HL-60/S4 (cell line): ENCODE data around the gene MCU.
"Not testable (repeated sequence)": the region's sequence is repeated elsewhere in the genome, so short reads cannot be mapped to it uniquely, and the experiment has no call there.

Source experiments
- in situ Hi-C: fragments of 300-500 bp; cut with MboI; formaldehyde crosslinking; loops from 2 replicates; pipeline ENCODE4 v1.14.3; 2022; ENCODE audit warnings: low sequenced_read_pairs

MCU gene

GRCh38 chr10:72686430-72686829 is 5.5 kb upstream of the MCU start:
- in situ Hi-C loops = loop anchor here (10.0 kb wide), 1 partner anchor 312 kb away; no protein-coding TSS in a partner anchor

- in situ Hi-C loops = loop anchor here (10.0 kb wide), 1 partner anchor 312 kb away; no protein-coding TSS in a partner anchor
Measured at GRCh38 chr10:72687035-72687434, 4.9 kb upstream of the MCU start.

GRCh38 chr10:72688208-72688651 is 3.7 kb upstream of the MCU start:
- in situ Hi-C loops = loop anchor here (10.0 kb wide), 1 partner anchor 313 kb away; no protein-coding TSS in a partner anchor

GRCh38 chr10:72689660-72690059 is 2.3 kb upstream of the MCU start:
- in situ Hi-C loops = loop anchor here (10.0 kb wide), 2 partner anchors 145 to 315 kb away; no protein-coding TSS in a partner anchor

GRCh38 chr10:72690071-72690755 is 1.7 kb upstream of the MCU start:
- in situ Hi-C loops = loop anchor here (10.0 kb wide), 1 partner anchor 145 kb away; no protein-coding TSS in a partner anchor

- in situ Hi-C loops = loop anchor here (10.0 kb wide), 1 partner anchor 143 kb away; no protein-coding TSS in a partner anchor
Measured at GRCh38 chr10:72691470-72691862, 477 bp upstream of the MCU start.

- in situ Hi-C loops = loop anchor here (10.0 kb wide), 1 partner anchor 142 kb away; no protein-coding TSS in a partner anchor
Measured at GRCh38 chr10:72692744-72692993, 726 bp downstream of the MCU start.

GRCh38 chr10:72692994-72693781 is 1.2 kb downstream of the MCU start:
- in situ Hi-C loops = loop anchor here (10.0 kb wide), 1 partner anchor 142 kb away; no protein-coding TSS in a partner anchor

- in situ Hi-C loops = loop anchor here (10.0 kb wide), 1 partner anchor 140 kb away; no protein-coding TSS in a partner anchor
Measured at GRCh38 chr10:72694476-72695369, 2.8 kb downstream of the MCU start.

- in situ Hi-C loops = loop anchor here (10.0 kb wide), 1 partner anchor 139 kb away; no protein-coding TSS in a partner anchor
Measured at GRCh38 chr10:72695496-72695895, 3.6 kb downstream of the MCU start.

- in situ Hi-C loops = loop anchor here (10.0 kb wide), 1 partner anchor 137 kb away; no protein-coding TSS in a partner anchor
Measured at GRCh38 chr10:72697716-72698115, 5.8 kb downstream of the MCU start.

- in situ Hi-C loops = not testable (repeated sequence)
Measured at GRCh38 chr10:72702465-72702864, 10.5 kb downstream of the MCU start.

- in situ Hi-C loops = no loop called here
Measured at GRCh38 chr10:72702868-72703581, 11.1 kb downstream of the MCU start.

GRCh38 chr10:72704117-72704516 is 12.2 kb downstream of the MCU start:
- in situ Hi-C loops = no loop called here

- in situ Hi-C loops = no loop called here
Measured at GRCh38 chr10:72709041-72709440, 17.1 kb downstream of the MCU start.

- in situ Hi-C loops = no loop called here
Measured at GRCh38 chr10:72712136-72712535, 20.2 kb downstream of the MCU start.

- in situ Hi-C loops = no loop called here
Measured at GRCh38 chr10:72719941-72720592, 28.1 kb downstream of the MCU start.

- in situ Hi-C loops = no loop called here
Measured at GRCh38 chr10:72720814-72721660, 29.1 kb downstream of the MCU start.

- in situ Hi-C loops = no loop called here
Measured at GRCh38 chr10:72727130-72727529, 35.2 kb downstream of the MCU start.
